H1 (cell line): ENCODE data around the gene MORN2. TPM values are rescaled to one million over a fixed set of nuclear protein-coding genes. Genes with fewer than 3 reads are reported as not detected.

Source experiments
- CREB1 ChIP-seq: IDR thresholded peaks from 2 replicates; pipeline ENCODE4 v1.6.1; 2012; ENCODE audit warnings: inconsistent platforms
- JUND ChIP-seq: IDR thresholded peaks from 2 replicates; pipeline ENCODE4 v1.6.1; 2011; ENCODE audit warnings: mild to moderate bottlenecking, improper control_type of control experiment, low read length
- POLR2A ChIP-seq, 2 experiments: IDR thresholded peaks; 1 replicate in 1 of 2; 2 replicates in 1 of 2; pipeline ENCODE4 v1.6.1; 2011; ENCODE audit warnings: low read depth in 2 of 2, low read length in 2 of 2, mild to moderate bottlenecking in 2 of 2; ENCODE audit errors: control extremely low read depth in 1 of 2
- SP4 ChIP-seq: IDR thresholded peaks from 2 replicates; pipeline ENCODE4 v1.6.1; 2012; ENCODE audit warnings: low read length, inconsistent platforms
- polyA plus RNA-seq, 7 experiments: library from polyadenylated mRNA; depleted of rRNA in 3 of 7; stranded (reverse) in 5 of 7; unstranded in 2 of 7; fragments of >200 nt in 5 of 7; fragments of 200-250 nt in 2 of 7; gene quantifications; 1 replicate in 5 of 7; 2 replicates in 1 of 7; 4 replicates in 1 of 7; pipeline versions ENCODE4 v1.2.1 to v1.2.3, GENCODE V29; 2011 to 2013; ENCODE audit warnings: missing spikeins in 2 of 7, mixed read lengths in 2 of 7
- total RNA-seq: library from RNA; stranded (reverse); fragmentation: NEBNext Ultra II Directional; extraction: Animal tissue kit (Norgen Biotek cat#: 25700); gene quantifications from 2 replicates; pipeline ENCODE4 v1.2.1, GENCODE V29; 2021
- TF ChIP-seq, protein P1 (sequence below): fragments of 300-600 bp; sonication (generic); IDR thresholded peaks from 2 replicates; pipeline ENCODE4 v1.7.1; 2012; ENCODE audit warnings: low read length, moderate library complexity, mild to moderate bottlenecking, inconsistent platforms; ENCODE audit not compliant: insufficient replicate concordance

Gene MORN2
- total and polyA plus RNA-seq, 2 of the 8 experiments (the other 6 are each of a cell fraction or from before 2014, with no cell fraction given), result 7.2 to 11.3 TPM

- TF ChIP-seq, protein P1, sequence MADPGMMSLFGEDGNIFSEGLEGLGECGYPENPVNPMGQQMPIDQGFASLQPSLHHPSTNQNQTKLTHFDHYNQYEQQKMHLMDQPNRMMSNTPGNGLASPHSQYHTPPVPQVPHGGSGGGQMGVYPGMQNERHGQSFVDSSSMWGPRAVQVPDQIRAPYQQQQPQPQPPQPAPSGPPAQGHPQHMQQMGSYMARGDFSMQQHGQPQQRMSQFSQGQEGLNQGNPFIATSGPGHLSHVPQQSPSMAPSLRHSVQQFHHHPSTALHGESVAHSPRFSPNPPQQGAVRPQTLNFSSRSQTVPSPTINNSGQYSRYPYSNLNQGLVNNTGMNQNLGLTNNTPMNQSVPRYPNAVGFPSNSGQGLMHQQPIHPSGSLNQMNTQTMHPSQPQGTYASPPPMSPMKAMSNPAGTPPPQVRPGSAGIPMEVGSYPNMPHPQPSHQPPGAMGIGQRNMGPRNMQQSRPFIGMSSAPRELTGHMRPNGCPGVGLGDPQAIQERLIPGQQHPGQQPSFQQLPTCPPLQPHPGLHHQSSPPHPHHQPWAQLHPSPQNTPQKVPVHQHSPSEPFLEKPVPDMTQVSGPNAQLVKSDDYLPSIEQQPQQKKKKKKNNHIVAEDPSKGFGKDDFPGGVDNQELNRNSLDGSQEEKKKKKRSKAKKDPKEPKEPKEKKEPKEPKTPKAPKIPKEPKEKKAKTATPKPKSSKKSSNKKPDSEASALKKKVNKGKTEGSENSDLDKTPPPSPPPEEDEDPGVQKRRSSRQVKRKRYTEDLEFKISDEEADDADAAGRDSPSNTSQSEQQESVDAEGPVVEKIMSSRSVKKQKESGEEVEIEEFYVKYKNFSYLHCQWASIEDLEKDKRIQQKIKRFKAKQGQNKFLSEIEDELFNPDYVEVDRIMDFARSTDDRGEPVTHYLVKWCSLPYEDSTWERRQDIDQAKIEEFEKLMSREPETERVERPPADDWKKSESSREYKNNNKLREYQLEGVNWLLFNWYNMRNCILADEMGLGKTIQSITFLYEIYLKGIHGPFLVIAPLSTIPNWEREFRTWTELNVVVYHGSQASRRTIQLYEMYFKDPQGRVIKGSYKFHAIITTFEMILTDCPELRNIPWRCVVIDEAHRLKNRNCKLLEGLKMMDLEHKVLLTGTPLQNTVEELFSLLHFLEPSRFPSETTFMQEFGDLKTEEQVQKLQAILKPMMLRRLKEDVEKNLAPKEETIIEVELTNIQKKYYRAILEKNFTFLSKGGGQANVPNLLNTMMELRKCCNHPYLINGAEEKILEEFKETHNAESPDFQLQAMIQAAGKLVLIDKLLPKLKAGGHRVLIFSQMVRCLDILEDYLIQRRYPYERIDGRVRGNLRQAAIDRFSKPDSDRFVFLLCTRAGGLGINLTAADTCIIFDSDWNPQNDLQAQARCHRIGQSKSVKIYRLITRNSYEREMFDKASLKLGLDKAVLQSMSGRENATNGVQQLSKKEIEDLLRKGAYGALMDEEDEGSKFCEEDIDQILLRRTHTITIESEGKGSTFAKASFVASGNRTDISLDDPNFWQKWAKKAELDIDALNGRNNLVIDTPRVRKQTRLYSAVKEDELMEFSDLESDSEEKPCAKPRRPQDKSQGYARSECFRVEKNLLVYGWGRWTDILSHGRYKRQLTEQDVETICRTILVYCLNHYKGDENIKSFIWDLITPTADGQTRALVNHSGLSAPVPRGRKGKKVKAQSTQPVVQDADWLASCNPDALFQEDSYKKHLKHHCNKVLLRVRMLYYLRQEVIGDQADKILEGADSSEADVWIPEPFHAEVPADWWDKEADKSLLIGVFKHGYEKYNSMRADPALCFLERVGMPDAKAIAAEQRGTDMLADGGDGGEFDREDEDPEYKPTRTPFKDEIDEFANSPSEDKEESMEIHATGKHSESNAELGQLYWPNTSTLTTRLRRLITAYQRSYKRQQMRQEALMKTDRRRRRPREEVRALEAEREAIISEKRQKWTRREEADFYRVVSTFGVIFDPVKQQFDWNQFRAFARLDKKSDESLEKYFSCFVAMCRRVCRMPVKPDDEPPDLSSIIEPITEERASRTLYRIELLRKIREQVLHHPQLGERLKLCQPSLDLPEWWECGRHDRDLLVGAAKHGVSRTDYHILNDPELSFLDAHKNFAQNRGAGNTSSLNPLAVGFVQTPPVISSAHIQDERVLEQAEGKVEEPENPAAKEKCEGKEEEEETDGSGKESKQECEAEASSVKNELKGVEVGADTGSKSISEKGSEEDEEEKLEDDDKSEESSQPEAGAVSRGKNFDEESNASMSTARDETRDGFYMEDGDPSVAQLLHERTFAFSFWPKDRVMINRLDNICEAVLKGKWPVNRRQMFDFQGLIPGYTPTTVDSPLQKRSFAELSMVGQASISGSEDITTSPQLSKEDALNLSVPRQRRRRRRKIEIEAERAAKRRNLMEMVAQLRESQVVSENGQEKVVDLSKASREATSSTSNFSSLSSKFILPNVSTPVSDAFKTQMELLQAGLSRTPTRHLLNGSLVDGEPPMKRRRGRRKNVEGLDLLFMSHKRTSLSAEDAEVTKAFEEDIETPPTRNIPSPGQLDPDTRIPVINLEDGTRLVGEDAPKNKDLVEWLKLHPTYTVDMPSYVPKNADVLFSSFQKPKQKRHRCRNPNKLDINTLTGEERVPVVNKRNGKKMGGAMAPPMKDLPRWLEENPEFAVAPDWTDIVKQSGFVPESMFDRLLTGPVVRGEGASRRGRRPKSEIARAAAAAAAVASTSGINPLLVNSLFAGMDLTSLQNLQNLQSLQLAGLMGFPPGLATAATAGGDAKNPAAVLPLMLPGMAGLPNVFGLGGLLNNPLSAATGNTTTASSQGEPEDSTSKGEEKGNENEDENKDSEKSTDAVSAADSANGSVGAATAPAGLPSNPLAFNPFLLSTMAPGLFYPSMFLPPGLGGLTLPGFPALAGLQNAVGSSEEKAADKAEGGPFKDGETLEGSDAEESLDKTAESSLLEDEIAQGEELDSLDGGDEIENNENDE, result no peak
- no peak for TF ChIP-seq SP4
- TF ChIP-seq JUND, result no peak
- TF ChIP-seq POLR2A (IDR thresholded peaks at IDR 0.05; ENCODE audit: control extremely low read depth in 1 of 2, low read depth in 2 of 2, low read length in 2 of 2), result no peak
- no peak for TF ChIP-seq CREB1
- TF ChIP-seq, all 59 proteins: peak for 0
Measured at GRCh38 chr2:38909872-38910271, 34.1 kb downstream of the MORN2 start (continued).
